ENCODE results near the gene EIF3A.

Gene EIF3A

DNA sequence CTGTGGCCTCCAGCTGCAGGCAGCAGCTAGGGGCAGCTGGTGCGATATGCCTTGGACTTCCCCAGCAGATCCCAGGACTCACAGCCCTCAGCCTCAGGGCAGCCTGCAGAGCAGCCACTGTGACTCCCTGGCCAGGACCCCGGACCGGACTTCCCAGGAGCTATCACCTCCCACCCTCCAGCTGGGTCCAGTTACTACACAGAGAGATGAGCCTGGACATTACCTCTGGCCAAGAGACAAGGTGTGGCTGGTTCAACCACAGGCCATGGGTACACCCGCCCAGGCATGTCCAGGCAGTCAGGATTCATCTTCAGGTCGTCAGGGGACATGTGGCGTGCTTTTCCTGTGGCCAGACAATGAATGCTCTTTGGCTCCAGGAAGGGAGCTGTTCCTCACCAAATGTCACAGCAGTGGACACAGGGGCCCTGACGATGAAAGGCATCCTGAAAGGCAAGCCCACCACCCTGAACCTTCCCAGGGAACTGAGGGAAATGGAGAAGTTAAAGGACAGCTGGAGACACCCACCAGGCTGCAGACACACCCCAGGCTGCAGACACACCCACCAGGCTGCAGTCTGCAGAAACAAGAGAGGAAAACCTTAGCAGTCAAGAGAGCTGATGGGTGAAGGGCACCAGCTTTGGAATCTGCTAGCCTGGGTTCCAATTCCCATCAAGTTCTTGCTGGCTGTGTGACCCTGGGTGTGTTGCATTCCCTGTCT is 76.9 kb downstream of the EIF3A start:
- DNase-seq: no peak

DNA sequence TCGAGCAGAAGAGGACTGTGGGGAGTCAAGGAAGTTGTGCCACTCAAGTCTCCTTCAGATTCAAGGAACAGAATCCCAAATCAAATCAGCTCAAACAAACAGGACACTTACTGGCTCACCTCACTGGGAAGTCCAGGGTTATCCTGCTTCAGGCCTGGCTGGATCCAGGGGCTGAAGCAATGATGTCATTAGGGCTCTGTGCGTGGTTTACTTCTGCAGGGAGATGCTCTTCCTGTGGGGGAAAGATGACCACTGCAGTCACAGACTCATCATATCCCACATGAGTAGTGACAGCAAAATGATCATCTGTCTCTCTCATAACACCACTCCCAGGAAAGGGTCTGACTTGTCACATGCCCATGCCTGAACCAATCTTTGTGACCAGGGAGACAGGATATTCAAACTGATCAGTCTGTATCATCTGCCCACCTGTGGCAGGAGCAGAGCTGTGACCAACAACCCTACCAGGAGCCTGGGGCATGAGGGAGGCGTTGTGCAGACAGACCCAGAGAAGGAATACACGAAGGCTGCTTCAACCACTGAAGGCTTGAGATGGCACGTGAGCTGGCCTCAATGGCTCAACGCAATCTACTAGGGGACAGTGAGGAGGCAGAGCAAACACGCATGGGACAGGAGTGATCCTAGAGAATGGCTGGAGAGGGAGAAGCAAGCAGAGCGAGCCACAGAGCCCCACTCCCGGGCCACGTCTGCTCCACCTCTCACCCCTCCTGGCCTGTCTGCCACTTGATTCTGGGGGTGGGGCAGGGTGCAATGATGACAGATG is 78.7 kb downstream of the EIF3A start:
- no peak for DNase-seq

DNA sequence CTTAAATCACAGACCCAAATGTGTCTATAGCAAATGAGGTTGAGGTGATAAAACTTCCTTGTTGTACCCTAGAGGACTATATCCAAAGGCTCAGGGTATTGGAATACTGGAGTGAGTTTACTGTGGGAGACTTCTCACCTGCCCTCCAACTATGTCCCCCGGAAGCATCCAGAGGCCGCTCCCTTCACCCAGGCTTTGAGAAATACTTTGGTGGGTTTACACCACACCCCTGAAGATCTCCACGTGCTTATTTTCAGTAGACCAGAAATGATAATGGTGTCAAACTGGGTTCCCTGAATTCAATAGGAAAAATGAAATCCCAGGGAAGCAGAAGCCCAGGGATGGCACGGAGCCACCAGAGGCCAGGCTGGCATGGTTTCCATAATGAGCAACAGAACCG is 82.4 kb downstream of the EIF3A start:
- no peak for DNase-seq

DNA sequence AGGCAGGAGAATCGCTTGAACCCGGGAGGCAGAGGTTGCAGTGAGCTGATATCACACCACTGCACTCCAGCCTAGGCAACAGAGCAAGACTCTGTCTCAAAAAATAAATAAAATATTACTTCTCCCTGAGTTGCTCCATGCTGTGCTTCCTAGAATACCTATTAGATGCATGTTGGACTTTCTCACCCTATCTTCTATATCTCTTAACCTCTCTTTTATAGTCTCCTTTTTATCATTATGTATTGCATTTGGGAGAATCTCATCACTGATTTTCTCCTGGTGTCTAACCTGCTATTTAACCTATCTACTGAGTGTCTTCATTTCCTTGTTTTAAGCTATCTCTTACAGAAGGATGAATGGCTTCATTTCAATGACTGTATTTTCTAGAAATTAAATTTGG is 83.2 kb downstream of the EIF3A start:
- DNase-seq: no peak

DNA sequence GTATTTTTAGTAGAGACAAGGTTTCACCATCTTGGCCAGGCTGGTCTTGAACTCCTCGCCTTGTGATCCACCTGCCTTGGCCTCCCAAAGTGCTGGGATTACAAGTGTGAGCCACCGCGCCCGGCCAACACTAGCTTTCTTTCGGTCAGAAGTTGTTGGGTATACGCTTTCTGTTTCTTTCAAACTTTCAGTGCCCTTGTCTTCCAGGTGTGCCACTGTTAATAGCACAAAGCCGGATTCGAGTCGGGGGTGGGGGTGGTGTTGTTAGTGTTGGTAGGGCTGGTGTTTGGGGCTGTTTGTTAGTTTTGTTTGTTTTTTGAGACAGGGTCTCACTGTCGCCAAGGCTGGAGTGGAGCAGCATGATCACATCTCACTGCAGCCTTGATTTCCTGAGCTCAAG is 84.9 kb downstream of the EIF3A start:
- DNase-seq: no peak

DNA sequence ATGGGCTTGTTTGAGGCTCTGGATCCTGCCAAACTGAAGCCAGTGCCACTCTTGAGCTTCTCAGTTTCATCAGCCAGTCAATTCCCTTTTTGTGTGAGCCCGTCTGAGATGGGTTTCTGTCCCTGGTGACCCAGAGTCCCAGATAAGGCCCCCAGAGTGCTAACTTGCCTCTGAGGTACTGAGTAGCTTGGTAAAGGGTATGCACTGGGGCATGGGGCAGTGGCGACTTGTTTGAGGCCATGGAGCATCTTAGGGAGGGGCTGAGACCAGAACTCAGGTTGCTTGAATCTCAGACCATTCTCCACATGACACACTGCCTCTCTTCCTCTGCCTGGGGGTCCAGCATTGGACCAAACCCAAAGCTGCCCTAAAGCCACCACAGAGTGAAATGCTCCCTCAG is 86.3 kb downstream of the EIF3A start:
- DNase-seq: no peak

DNA sequence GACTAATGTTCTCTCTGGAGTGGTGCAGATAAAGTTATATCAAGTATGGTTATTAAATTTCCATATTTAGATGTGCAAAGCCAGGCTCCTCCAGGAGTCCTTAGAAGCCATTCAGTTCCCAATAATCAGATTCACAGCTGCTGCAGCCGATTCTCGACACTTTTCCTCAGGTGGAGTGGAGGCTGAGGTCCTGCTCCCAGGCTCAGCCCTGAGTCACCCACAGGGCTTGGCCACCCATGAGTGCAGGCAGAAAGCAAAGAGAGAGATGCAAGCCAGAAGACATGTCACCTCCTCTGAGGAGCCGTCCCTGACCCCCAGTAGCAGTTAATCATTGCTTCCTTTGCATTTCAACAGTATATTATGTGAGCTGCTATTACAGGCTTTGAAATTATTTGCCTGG is 87.4 kb downstream of the EIF3A start:
- DNase-seq: no peak

DNA sequence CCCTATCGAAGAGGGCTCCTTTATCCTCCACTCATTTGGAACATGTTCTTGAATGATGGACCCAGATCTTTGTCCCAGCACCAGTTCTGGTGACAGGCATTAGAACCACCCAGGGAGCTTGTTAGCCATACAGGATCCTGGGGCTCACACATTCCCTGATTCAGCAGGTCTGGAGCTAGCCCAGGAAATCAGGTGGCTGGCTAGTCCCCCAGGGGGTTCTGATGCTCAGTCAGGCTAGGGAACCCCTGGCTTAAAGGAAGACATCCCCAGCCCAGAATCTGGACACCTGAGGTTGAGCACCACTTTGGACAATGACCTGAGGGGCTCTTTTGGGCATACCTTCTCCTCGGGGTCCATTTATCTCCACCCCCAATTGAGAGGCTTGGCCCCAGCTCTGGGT is 88.1 kb downstream of the EIF3A start:
- no peak for DNase-seq

DNA sequence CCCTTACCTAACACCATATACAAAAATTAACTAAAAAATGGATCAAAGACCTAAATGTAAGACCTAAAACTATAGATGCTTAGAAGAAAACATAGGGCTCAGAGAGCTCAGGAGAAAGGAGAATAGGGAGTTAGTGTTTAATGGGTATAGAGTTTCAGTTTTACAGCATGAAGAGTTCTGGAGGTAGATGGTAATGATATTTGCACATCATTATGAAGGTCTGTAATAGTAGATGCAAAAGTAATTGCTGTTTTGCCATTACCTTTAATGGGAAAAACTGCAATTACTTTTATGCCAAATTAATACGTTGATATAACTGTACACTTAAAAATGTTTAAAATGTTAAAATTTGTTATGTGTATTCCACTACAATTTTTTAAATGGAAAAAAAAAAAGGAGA is 90.3 kb downstream of the EIF3A start:
- DNase-seq: no peak

DNA sequence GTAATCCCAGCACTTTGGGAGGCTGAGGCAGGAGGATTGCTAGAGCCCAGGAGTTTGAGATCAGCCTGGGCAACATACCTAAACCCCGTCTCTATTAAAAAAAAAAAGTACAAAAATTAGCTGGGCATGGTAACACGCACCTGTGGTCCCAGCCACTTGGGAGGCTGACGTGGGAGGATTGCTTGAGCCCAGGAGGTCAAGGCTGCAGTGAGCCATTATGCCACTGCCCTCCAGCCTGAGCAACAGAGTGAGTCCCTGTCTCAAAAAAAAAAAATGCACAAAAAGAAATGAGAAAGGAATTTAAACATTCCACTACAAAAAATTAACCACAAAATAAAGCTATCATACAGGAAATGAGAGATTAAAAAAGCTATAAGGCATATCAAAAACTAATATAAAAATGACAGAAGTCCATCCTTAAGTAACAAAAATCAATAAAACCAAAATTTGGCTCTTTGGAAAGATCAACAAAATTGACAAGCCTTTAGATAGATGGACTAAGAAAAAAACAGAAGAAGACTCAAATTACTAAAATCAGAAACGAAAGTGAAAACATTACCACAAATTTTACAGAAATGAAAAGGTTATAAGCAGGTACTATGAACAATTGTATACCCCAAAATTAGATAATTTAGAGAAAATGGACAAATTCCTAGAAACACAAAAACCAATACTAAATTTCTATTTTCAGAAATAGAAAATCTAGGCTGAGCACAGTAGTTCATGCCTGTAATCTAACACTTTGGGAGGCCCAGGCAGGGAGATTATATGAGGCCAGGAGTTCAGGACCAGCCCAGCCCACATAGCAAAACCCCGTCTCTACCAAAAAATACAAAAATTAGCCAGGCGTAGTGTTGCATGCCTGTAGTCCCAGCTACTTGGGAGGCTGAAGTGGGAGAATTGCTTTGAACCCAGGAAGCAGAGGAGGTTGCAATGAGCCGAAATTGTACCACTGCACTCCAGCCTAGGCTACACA is 93.5 kb downstream of the EIF3A start:
- no peak for DNase-seq

DNA sequence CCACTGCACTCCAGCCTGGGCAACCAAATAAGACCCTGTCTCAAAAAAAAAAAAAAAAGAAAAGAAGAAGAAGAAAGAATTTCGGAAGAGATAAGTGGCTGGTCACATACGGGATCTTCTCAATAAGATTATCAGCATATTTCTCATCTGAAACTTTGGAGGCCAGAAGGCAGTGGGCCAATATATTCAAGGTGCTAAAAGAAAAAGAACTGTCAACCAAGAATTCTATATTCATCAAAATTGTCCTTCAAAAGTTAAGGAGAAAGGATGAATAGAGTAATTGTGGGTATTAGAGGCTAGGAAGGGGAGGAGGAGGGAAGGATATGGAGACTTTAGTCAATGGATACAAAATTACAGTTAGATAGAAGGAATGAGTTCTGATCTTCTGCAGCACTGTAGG is 95.0 kb downstream of the EIF3A start:
- DNase-seq: no peak

Measured in NCI-H510A (cell line).